ENCODE measurements around the gene EXOC6B. TPM values are rescaled to one million over a fixed set of nuclear protein-coding genes. Genes with fewer than 3 reads are reported as not detected.

Gene EXOC6B
- total RNA-seq, 1 donor from 2014 or later: 35.2 TPM

- Histone ChIP-seq H3K27ac (peak overlapping the region; percentile 68), H3K36me3 (no peaks in the 10 kb centered on the region), H3K9me3 (peaks cover 11% of the 10 kb centered on the region), H3K4me1 (peaks cover 10% of the 10 kb centered on the region), H3K27me3 (no peaks in the 10 kb centered on the region), H3K4me3 (no peak overlapping the region)
- no peak for TF ChIP-seq CTCF (IDR thresholded peaks at IDR 0.05)
- intact Hi-C loops (cut with DNase I): no loop called here
- DNase-seq (no peak), ATAC-seq (peak; percentile 87)
Observed at GRCh38 chr2:72757177-72757775, 68.6 kb downstream of the EXOC6B start.

GRCh38 chr2:72755647-72756423 lies 70.0 kb downstream of the EXOC6B start:
- intact Hi-C loops (cut with DNase I): no loop called here
- Histone ChIP-seq H3K36me3 (no peaks in the 10 kb centered on the region), H3K27ac (no peak overlapping the region), H3K9me3 (no peaks in the 10 kb centered on the region), H3K27me3 (no peaks in the 10 kb centered on the region), H3K4me1 (peaks cover 10% of the 10 kb centered on the region), H3K4me3 (no peak overlapping the region)
- no peak for DNase-seq
- no peak for TF ChIP-seq CTCF (IDR thresholded peaks at IDR 0.05)
- no peak for ATAC-seq

GRCh38 chr2:72754628-72755320 lies 71.1 kb downstream of the EXOC6B start:
- no peak for ATAC-seq
- H3K4me1 ChIP-seq: peaks cover 10% of the 10 kb centered on the region
- no peaks in the 10 kb centered on the region for H3K36me3 ChIP-seq
- no peak for DNase-seq
- TF ChIP-seq CTCF (IDR thresholded peaks at IDR 0.05): no peak
- intact Hi-C loops (cut with DNase I): no loop called here
- H3K27me3 ChIP-seq: no peaks in the 10 kb centered on the region
- H3K4me3 ChIP-seq: no peak overlapping the region
- H3K27ac ChIP-seq: no peak overlapping the region
- H3K9me3 ChIP-seq: no peaks in the 10 kb centered on the region

GRCh38 chr2:72750977-72751639 lies 74.7 kb downstream of the EXOC6B start:
- Histone ChIP-seq H3K27ac (no peak overlapping the region), H3K4me3 (no peak overlapping the region), H3K4me1 (peaks cover 10% of the 10 kb centered on the region), H3K9me3 (no peaks in the 10 kb centered on the region), H3K36me3 (no peaks in the 10 kb centered on the region), H3K27me3 (no peaks in the 10 kb centered on the region)
- DNase-seq (no peak), ATAC-seq (no peak)
- intact Hi-C loops (cut with DNase I): no loop called here
- no peak for TF ChIP-seq CTCF (IDR thresholded peaks at IDR 0.05)

- no peak for TF ChIP-seq CTCF (IDR thresholded peaks at IDR 0.05)
- H3K36me3 ChIP-seq: no peaks in the 10 kb centered on the region
- no peak overlapping the region for H3K4me3 ChIP-seq
- no peaks in the 10 kb centered on the region for H3K27me3 ChIP-seq
- H3K9me3 ChIP-seq: no peaks in the 10 kb centered on the region
- no peak overlapping the region for H3K27ac ChIP-seq
- H3K4me1 ChIP-seq: peaks cover 6% of the 10 kb centered on the region
- DNase-seq (no peak), ATAC-seq (no peak)
- intact Hi-C loops (cut with DNase I): no loop called here
Observed at GRCh38 chr2:72750466-72750865, 75.4 kb downstream of the EXOC6B start.

Measured in upper lobe of right lung (tissue), 1 donor.